ENCODE results near the gene NHLH2.

GRCh38 chr1:115828101-115829022, 12.6 kb downstream of the NHLH2 start:
- no peak for TF ChIP-seq POLR2A (IDR thresholded peaks at IDR 0.05)
- TF ChIP-seq CTCF (IDR thresholded peaks at IDR 0.05), result no peak

Measured in body of pancreas (tissue), 4 donors.